ENCODE results near the gene GAS2. TPM values are rescaled to one million over a fixed set of nuclear protein-coding genes. Genes with fewer than 3 reads are reported as not detected.

Gene GAS2
- total RNA-seq, 4 donors from 2014 or later: 1.1 to 2.9 (median 2.6) TPM

GRCh38 chr11:22723274-22723673, 56.9 kb downstream of the GAS2 start:
- Histone ChIP-seq H3K9me3 (no peaks in the 10 kb centered on the region), H3K36me3 (no peaks in the 10 kb centered on the region), H3K4me3 (no peak overlapping the region), H3K27me3 (no peaks in the 10 kb centered on the region), H3K27ac (no peak overlapping the region), H3K4me1 (peaks cover 0 to 4% of the 10 kb centered on the region in 2 donors)
- ATAC-seq: no peak
- no peak for DNase-seq
- in situ Hi-C loops (cut with MboI; ENCODE audit: low sequenced_read_pairs in 4 of 4): no loop called here
- no peak for TF ChIP-seq POLR2A (IDR thresholded peaks at IDR 0.05)
- no peak for TF ChIP-seq CTCF (IDR thresholded peaks at IDR 0.05 in 4 of 5, conservative IDR thresholded peaks at IDR 0.05 in 1 of 5)
- intact Hi-C loops (cut with DNase I; ENCODE audit: low total_unique reads): no loop called here

GRCh38 chr11:22725079-22725478, 58.7 kb downstream of the GAS2 start:
- no peaks in the 10 kb centered on the region for H3K36me3 ChIP-seq
- DNase-seq (no peak), ATAC-seq (no peak)
- H3K27ac ChIP-seq: no peak overlapping the region
- H3K27me3 ChIP-seq: no peaks in the 10 kb centered on the region
- TF ChIP-seq POLR2A (IDR thresholded peaks at IDR 0.05) (no peak), CTCF (IDR thresholded peaks at IDR 0.05 in 4 of 5, conservative IDR thresholded peaks at IDR 0.05 in 1 of 5) (no peak)
- in situ Hi-C loops (cut with MboI; ENCODE audit: low sequenced_read_pairs in 4 of 4): no loop called here
- H3K9me3 ChIP-seq: no peaks in the 10 kb centered on the region
- intact Hi-C loops (cut with DNase I; ENCODE audit: low total_unique reads): no loop called here
- peaks cover 0 to 4% of the 10 kb centered on the region in 2 donors for H3K4me1 ChIP-seq
- H3K4me3 ChIP-seq: no peak overlapping the region

- Histone ChIP-seq H3K9me3 (no peaks in the 10 kb centered on the region), H3K4me1 (peaks cover 16% of the 10 kb centered on the region in 2 donors), H3K27me3 (no peaks in the 10 kb centered on the region), H3K36me3 (no peaks in the 10 kb centered on the region), H3K4me3 (no peak overlapping the region), H3K27ac (no peak overlapping the region)
- DNase-seq: no peak
- TF ChIP-seq POLR2A (IDR thresholded peaks at IDR 0.05): no peak
- no peak for TF ChIP-seq CTCF (IDR thresholded peaks at IDR 0.05 in 4 of 5, conservative IDR thresholded peaks at IDR 0.05 in 1 of 5)
- no peak for ATAC-seq
- in situ Hi-C loops (cut with MboI; ENCODE audit: low sequenced_read_pairs in 4 of 4) (no loop called here), intact Hi-C loops (cut with DNase I; ENCODE audit: low total_unique reads) (no loop called here)
Observed at GRCh38 chr11:22728600-22729389, 62.4 kb downstream of the GAS2 start.

- ATAC-seq: peak in 1 of 2 donors; percentile 48
- H3K9me3 ChIP-seq: no peaks in the 10 kb centered on the region
- TF ChIP-seq POLR2A (IDR thresholded peaks at IDR 0.05) (no peak), CTCF (IDR thresholded peaks at IDR 0.05 in 4 of 5, conservative IDR thresholded peaks at IDR 0.05 in 1 of 5) (peak in 2 of 5 experiments; percentile 41 to 45)
- H3K4me1 ChIP-seq: peaks cover 17 to 28% of the 10 kb centered on the region in 2 donors
- no peak overlapping the region for H3K4me3 ChIP-seq
- H3K27me3 ChIP-seq: no peaks in the 10 kb centered on the region
- H3K27ac ChIP-seq: no peak overlapping the region
- no peaks in the 10 kb centered on the region for H3K36me3 ChIP-seq
- in situ Hi-C loops (cut with MboI; ENCODE audit: low sequenced_read_pairs in 4 of 4) (loop anchor here in 1 of 4 donors (10.0 kb wide), 1 partner anchor 56 kb away; no protein-coding TSS in a partner anchor), intact Hi-C loops (cut with DNase I; ENCODE audit: low total_unique reads) (loop anchor here (2.0 kb wide), 1 partner anchor 60 kb away; no protein-coding TSS in a partner anchor)
- DNase-seq: no peak
Observed at GRCh38 chr11:22730319-22730718, 63.9 kb downstream of the GAS2 start.
